ENCODE data around the gene TEKTIP1. TPM values are rescaled to one million over a fixed set of nuclear protein-coding genes. Genes with fewer than 3 reads are reported as not detected.

TEKTIP1 gene
- total RNA-seq, 1 experiment from 2014 or later = not detected

DNA sequence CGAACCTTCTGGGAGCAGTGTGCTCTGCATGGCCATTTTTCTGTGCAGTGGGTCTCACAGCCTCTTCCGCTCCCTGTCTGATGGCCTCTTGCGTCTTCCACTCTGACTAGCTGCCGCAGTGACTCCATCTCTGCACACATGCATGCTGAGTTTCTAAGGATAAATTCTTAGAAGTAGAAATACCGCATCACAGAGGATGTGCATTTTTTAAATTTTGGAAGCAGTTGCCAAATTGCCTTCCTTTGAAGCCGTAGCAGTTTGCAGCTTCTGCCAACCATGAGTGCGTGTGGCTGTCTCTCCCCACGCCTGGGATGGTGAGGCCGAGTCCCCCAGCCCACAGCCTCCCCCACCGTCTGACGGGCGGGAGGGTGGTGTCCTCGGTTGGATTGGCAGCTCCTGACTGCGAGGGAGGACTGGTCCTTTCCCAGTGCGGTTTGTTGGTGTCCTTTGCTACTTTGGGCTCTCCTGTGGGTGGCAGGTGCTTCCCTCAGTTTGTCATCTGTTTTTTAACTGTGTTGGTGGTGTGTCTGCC lies 23.0 kb upstream of the TEKTIP1 start:
- H3K4me1 ChIP-seq (ENCODE audit: control insufficient read depth, insufficient read depth, low read length) = no peaks in the 10 kb centered on the region; the same call in none of the 2 replicates
- no peak overlapping the region for H3K27ac ChIP-seq (ENCODE audit: low read length)
- intact Hi-C loops (cut with micrococcal nuclease; ENCODE audit: unreplicated experiment) = no loop called here
- no peaks in the 10 kb centered on the region for H3K27me3 ChIP-seq (ENCODE audit: control insufficient read depth, insufficient read depth, low read length)
- in situ Hi-C loops (cut with HindIII; ENCODE audit: low pct_unique_long_range_greater_than_20kb, low sequenced_read_pairs) = no loop called here
- no TSS peak for BruUV-seq (replicated peaks)
- POLR2A ChIA-PET = no interaction called here
- no peaks in the 10 kb centered on the region for H3K36me3 ChIP-seq (ENCODE audit: control insufficient read depth, insufficient read depth, low read length)
- H3K4me3 ChIP-seq (ENCODE audit: low read depth in 2 of 2, low read length in 2 of 2) = no peak overlapping the region
- no peak for ATAC-seq
- CTCF ChIA-PET = no interaction called here
- H3K9me3 ChIP-seq (ENCODE audit: control insufficient read depth, insufficient read depth, low read depth, low read length) = no peaks in the 10 kb centered on the region
- TF ChIP-seq POLR2AphosphoS5 (IDR thresholded peaks at IDR 0.05; ENCODE audit: low read depth, low read length) = no peak
- TF ChIP-seq, protein P1, sequence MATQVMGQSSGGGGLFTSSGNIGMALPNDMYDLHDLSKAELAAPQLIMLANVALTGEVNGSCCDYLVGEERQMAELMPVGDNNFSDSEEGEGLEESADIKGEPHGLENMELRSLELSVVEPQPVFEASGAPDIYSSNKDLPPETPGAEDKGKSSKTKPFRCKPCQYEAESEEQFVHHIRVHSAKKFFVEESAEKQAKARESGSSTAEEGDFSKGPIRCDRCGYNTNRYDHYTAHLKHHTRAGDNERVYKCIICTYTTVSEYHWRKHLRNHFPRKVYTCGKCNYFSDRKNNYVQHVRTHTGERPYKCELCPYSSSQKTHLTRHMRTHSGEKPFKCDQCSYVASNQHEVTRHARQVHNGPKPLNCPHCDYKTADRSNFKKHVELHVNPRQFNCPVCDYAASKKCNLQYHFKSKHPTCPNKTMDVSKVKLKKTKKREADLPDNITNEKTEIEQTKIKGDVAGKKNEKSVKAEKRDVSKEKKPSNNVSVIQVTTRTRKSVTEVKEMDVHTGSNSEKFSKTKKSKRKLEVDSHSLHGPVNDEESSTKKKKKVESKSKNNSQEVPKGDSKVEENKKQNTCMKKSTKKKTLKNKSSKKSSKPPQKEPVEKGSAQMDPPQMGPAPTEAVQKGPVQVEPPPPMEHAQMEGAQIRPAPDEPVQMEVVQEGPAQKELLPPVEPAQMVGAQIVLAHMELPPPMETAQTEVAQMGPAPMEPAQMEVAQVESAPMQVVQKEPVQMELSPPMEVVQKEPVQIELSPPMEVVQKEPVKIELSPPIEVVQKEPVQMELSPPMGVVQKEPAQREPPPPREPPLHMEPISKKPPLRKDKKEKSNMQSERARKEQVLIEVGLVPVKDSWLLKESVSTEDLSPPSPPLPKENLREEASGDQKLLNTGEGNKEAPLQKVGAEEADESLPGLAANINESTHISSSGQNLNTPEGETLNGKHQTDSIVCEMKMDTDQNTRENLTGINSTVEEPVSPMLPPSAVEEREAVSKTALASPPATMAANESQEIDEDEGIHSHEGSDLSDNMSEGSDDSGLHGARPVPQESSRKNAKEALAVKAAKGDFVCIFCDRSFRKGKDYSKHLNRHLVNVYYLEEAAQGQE (IDR thresholded peaks at IDR 0.05; ENCODE audit: insufficient read depth in 1 of 2, low read depth in 2 of 2, low read length in 1 of 2) = no peak
- TF ChIP-seq, protein P2, sequence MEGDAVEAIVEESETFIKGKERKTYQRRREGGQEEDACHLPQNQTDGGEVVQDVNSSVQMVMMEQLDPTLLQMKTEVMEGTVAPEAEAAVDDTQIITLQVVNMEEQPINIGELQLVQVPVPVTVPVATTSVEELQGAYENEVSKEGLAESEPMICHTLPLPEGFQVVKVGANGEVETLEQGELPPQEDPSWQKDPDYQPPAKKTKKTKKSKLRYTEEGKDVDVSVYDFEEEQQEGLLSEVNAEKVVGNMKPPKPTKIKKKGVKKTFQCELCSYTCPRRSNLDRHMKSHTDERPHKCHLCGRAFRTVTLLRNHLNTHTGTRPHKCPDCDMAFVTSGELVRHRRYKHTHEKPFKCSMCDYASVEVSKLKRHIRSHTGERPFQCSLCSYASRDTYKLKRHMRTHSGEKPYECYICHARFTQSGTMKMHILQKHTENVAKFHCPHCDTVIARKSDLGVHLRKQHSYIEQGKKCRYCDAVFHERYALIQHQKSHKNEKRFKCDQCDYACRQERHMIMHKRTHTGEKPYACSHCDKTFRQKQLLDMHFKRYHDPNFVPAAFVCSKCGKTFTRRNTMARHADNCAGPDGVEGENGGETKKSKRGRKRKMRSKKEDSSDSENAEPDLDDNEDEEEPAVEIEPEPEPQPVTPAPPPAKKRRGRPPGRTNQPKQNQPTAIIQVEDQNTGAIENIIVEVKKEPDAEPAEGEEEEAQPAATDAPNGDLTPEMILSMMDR (IDR thresholded peaks at IDR 0.05) = no peak
- TF ChIP-seq TCF7L2 (IDR thresholded peaks at IDR 0.05; ENCODE audit: low read depth, low read length) = no peak
- no peak for TF ChIP-seq SIN3A (IDR thresholded peaks at IDR 0.05; ENCODE audit: borderline replicate concordance, insufficient read depth, low read depth, low read length)
- no peak for DNase-seq (ENCODE audit: low read depth, low spot score)

DNA sequence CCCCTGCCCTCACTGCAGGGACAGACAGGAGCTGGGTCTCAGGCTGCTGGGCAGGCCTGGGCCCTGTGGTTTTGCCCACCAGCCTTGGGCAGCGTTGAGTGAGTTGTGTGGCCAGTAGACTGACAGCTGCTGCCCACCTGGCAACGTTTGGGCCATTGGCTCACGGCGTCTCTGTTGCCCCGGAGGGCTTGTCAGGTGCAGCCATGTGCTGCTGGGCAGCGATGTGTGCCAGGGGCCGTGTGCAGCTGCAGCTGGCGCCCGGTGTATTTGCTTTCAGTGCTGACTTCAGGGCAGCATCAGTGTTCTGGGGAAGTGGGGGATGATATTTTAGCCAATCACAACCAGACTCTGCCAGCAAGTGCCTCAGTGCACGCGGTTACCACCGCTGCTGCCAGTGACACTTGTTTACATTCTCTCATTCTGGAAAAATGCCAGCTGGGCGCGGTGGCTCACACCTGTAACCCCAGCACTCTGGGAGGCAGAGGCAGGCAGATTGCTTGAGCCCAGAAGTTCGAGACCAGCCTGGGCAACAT lies 22.2 kb upstream of the TEKTIP1 start:
- Histone ChIP-seq H3K27me3 (ENCODE audit: control insufficient read depth, insufficient read depth, low read length) (no peaks in the 10 kb centered on the region), H3K36me3 (ENCODE audit: control insufficient read depth, insufficient read depth, low read length) (no peaks in the 10 kb centered on the region), H3K4me3 (ENCODE audit: low read depth in 2 of 2, low read length in 2 of 2) (no peak overlapping the region), H3K9me3 (ENCODE audit: control insufficient read depth, insufficient read depth, low read depth, low read length) (no peaks in the 10 kb centered on the region), H3K27ac (ENCODE audit: low read length) (no peak overlapping the region), H3K4me1 (ENCODE audit: control insufficient read depth, insufficient read depth, low read length) (no peaks in the 10 kb centered on the region; the same call in none of the 2 replicates)
- DNase-seq (ENCODE audit: low read depth, low spot score) (no peak), ATAC-seq (no peak)
- intact Hi-C loops (cut with micrococcal nuclease; ENCODE audit: unreplicated experiment) = no loop called here
- BruUV-seq (replicated peaks) = no TSS peak
- CTCF ChIA-PET = no interaction called here
- TF ChIP-seq SIN3A (IDR thresholded peaks at IDR 0.05; ENCODE audit: borderline replicate concordance, insufficient read depth, low read depth, low read length) (no peak), TCF7L2 (IDR thresholded peaks at IDR 0.05; ENCODE audit: low read depth, low read length) (no peak), POLR2AphosphoS5 (IDR thresholded peaks at IDR 0.05; ENCODE audit: low read depth, low read length) (no peak)
- TF ChIP-seq, protein P1 (IDR thresholded peaks at IDR 0.05; ENCODE audit: insufficient read depth in 1 of 2, low read depth in 2 of 2, low read length in 1 of 2) = no peak
- TF ChIP-seq, protein P2 (IDR thresholded peaks at IDR 0.05) = no peak
- in situ Hi-C loops (cut with HindIII; ENCODE audit: low pct_unique_long_range_greater_than_20kb, low sequenced_read_pairs) = no loop called here
- POLR2A ChIA-PET = no interaction called here
